ENCODE results near the gene GLCCI1.

GRCh38 chr7:7920056-7920455 lies 48.5 kb upstream of the GLCCI1 start:
- TF ChIP-seq, protein P1, sequence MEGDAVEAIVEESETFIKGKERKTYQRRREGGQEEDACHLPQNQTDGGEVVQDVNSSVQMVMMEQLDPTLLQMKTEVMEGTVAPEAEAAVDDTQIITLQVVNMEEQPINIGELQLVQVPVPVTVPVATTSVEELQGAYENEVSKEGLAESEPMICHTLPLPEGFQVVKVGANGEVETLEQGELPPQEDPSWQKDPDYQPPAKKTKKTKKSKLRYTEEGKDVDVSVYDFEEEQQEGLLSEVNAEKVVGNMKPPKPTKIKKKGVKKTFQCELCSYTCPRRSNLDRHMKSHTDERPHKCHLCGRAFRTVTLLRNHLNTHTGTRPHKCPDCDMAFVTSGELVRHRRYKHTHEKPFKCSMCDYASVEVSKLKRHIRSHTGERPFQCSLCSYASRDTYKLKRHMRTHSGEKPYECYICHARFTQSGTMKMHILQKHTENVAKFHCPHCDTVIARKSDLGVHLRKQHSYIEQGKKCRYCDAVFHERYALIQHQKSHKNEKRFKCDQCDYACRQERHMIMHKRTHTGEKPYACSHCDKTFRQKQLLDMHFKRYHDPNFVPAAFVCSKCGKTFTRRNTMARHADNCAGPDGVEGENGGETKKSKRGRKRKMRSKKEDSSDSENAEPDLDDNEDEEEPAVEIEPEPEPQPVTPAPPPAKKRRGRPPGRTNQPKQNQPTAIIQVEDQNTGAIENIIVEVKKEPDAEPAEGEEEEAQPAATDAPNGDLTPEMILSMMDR (IDR thresholded peaks at IDR 0.05): no peak
- TF ChIP-seq POLR2A (IDR thresholded peaks at IDR 0.05) (no peak), EP300 (IDR thresholded peaks at IDR 0.05) (no peak)
